OCI-M1 (cell line): ENCODE measurements around the gene OSBPL9.

Experiments used
- DNase-seq: peaks from one replicate; lab custom pipeline; 2025; lab: John Stamatoyannopoulos, UW

OSBPL9 gene

DNA sequence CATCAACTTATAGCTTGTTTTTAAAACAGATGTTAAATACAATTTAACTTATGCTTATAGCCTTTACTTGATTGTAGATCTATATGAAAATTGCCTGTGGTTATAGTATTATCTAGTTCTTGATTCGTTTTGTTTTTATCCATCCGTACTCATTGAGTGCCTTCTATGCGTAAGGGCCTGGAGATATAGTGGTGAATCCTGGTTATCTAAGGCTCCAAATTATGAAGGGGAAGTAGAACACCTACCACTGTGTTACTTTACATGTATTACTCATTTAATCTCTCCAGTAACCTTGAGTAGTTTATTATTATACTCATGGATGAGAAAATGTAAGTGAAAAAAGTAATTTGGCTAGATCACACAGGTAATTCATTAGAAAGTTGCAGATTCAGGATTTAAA, 121.8 kb downstream of the OSBPL9 start:
- peak; percentile 41 for DNase-seq

DNA sequence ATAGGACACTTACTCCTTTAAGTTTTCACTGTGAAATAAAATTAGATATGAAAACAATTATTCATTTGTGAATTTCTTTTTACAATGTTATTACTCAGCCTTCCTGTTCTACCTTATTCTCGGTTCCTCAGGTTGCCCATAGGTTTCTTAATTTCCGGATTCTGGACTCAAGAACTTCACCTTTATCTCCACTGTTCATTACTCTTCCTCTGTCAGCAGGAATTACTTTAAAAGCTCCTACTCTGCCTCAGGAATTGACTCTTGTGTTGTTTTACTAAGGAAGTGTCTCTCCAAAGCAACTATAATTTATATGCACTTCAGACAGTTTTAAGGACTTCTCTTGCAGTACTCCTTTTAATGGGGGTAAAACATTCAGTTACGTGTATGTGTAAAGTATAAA, 123.8 kb downstream of the OSBPL9 start:
- no peak for DNase-seq

DNA sequence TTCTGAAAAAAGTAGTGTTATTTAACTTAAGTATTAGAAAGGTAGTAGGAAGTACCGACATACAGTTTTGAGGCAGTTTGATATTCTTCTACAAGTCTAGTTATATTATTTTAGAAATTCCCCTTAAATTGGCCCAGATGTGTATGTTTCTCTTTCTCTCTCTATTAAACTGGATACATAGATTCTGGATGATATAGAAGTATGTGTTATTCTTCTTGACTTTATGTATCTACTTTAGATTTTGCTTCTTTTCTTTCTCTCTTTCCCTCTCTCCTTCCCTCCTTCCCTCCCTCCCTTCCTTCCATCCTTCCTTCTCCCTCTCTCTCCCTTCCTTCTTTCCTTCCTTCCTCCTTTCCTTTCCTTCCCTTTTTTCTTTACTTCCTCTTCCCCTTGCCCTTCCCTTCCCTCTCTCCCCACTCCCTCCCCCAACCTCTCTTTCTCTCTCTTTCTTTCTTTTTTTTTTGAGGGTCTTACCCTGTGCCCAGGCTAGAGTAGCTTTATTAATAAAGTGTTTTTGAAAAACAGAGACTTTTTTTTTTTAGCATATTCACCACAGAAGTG, 124.3 kb downstream of the OSBPL9 start:
- DNase-seq: no peak

DNA sequence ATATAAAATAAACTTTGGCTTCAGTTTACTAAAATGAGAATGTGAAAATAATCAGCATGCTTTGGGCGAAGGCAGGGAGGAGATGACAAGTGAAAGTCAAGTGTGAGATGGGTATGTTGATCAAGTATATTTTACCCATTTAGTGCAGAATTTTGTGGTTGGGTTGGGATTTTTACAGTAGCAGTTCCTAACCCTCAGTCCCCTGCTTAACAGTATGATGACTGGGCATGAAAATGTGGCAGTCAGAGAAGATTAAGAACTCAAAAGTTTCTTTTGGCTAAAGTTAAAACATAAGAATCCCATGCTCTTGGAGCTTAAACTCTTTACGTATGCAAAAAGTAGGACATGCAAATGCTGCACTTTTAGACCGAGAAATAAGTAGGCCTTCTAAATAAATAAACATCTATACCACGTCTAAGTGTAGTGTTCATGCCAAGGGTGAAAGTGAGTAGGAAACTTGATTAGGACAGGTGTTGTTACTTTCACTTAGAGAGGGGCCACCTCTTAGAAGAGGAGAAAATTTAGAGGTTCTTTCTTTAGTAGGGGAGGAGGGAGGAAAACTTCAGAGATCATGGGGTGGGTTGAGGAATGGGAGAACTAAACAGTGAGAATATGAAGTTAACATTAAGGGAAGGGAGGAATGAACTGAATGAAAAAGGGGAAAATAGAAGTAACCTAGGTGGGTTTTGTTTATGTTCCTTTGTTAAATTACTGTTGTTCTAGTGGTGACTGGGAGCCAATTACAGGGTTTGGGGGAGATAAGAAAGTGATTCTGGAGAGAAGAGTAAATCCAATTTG, 127.8 kb downstream of the OSBPL9 start:
- no peak for DNase-seq

- no peak for DNase-seq
Observed at GRCh38 chr1:51745304-51745570, 128.3 kb downstream of the OSBPL9 start.

GRCh38 chr1:51749151-51749550, 132.3 kb downstream of the OSBPL9 start:
- DNase-seq: no peak

GRCh38 chr1:51750218-51750617, 133.3 kb downstream of the OSBPL9 start:
- peak; percentile 71 for DNase-seq

- no peak for DNase-seq
Observed at GRCh38 chr1:51750729-51751128, 133.8 kb downstream of the OSBPL9 start.

- no peak for DNase-seq
Observed at GRCh38 chr1:51752073-51752948, 135.4 kb downstream of the OSBPL9 start.

- no peak for DNase-seq
Observed at GRCh38 chr1:51753969-51754368, 137.1 kb downstream of the OSBPL9 start.

- no peak for DNase-seq
Observed at GRCh38 chr1:51754666-51755065, 137.8 kb downstream of the OSBPL9 start.

DNA sequence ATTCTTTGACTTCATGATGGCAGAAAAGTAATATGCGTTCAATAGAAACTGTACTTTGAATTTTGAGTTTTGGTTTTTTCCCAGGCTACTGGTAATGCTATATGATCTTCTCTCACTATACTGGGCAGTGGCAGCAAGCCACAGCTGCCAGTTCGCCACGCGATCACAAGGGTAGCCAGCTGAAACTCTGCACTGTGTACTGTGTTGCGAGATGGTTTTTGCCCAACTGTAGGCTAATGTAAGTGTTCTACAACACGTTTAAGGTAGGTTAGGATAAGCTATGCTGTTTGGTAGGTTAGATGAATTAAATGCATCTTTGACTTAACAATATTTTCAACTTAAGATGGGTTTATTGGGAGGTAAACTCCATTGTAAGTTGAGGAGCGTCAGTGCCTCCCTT, 138.5 kb downstream of the OSBPL9 start:
- no peak for DNase-seq

DNA sequence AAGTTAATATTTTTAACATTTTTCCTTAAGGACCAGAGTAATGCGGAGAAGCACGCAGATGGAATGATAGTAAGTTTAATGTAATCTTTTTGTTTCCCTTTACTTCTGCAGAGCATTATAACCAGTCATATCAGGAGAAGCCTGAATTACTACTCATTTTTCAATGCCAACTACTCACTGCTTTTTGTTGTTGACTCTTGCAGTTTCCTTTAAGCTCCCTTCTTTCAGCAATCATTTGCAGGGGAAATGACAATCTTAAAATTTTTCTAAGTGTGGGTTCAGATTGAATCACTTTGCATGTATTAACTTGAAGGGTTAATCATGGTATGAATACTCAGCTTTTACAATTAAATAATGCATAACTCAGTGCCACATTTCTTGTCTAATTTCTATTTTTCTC, 139.4 kb downstream of the OSBPL9 start:
- no peak for DNase-seq

- no peak for DNase-seq
Observed at GRCh38 chr1:51758310-51758709, 141.4 kb downstream of the OSBPL9 start.

- DNase-seq: no peak
Observed at GRCh38 chr1:51760872-51761271, 144.0 kb downstream of the OSBPL9 start.

- DNase-seq: peak; percentile 26
Observed at GRCh38 chr1:51761351-51761750, 144.5 kb downstream of the OSBPL9 start.

DNA sequence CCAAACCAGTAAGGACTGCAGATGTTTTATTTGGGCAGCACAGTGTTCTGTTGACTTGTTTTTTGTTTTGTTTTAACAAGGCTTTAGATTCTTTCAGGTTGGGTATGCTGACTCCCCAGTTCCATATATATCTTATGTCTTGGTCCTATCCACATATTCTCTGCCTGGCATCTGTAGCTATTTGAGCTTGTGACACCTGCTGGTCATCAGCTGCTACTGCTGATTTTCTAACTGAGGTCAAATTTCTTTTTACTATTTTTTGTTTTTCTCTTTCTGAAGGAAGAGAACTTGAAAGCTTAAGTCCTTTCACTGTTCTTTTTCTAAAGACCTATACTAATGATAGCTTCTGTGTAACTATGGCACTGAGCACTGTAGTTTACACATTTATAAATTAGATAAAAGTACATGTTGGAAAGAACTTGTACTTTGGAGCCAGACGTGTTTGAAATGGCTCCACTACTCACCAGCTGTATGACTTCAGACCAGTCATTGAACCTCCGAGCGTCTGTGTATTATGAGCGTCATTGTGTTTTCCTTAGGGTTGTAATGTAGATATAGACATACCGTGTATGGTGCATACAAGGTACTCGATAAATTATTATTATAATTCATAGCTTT, 152.2 kb downstream of the OSBPL9 start:
- DNase-seq: peak; percentile 72

DNA sequence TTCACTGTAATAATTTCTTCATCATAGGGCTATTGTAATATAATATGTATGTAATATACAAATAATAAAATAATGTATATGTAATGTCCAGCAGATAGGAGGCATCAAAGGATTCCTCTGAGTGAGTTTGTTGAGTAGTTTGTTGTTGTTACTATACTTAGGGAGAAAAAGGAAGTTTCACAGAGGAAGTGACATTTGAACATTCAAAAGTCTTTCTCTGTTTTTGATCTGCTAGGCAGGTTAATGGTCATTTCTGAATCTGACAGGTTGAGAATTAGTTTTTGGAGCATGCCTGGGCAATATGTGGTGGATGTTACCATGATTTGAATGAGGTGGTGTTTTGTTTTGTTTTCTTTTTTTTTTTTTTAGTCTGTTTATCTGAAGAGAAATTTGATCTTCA, 159.5 kb downstream of the OSBPL9 start:
- DNase-seq: peak; percentile 12

GRCh38 chr1:51780927-51781326, 164.0 kb downstream of the OSBPL9 start:
- DNase-seq: no peak

DNA sequence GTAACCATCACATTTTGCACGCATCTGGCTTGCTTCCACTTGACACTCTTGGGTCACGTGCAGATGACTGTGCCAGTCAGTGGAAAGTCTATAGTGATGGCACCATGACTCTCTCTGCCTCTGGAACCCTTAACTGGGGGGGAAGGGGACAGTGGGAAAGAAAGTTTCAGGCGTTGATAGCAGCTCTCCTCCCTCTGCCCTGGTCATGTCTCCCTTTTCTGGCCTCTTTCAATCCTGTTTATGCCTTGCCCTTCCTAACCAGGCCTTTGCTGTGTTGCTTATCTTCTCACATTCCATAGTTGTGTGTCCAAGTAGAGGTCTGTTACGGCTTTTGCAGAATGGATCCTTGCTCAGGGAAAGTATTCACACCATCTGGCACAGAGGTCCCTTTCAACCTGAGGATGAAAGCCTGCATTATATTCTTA, 168.1 kb downstream of the OSBPL9 start:
- no peak for DNase-seq

- DNase-seq: no peak
Observed at GRCh38 chr1:51788938-51789337, 172.0 kb downstream of the OSBPL9 start.

- DNase-seq: no peak
Observed at GRCh38 chr1:51789342-51789741, 172.4 kb downstream of the OSBPL9 start.

DNA sequence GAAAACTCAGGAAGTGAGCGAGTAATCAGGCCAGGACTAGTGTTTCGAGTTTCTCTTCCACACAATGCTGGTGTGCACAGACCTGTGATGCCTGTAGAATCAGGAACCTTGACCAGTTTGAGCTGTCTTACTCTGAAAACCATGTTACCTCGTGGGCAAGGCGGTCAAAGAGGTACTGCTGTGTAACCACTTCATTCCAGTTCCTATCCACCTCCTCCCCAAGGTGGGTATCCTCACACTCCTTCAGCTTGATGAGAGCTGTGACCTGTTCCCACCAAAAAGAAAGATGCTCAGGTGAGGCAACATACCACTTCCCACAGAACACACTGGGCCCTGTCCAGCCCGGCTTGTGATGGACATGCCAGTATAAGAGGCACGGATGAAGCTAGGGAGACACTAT, 173.5 kb downstream of the OSBPL9 start:
- no peak for DNase-seq
